Measurements from ENCODE around the gene TAT. TPM values are rescaled to one million over a fixed set of nuclear protein-coding genes. Genes with fewer than 3 reads are reported as not detected.

TAT gene
- polyA plus RNA-seq, 1 experiment: not detected

- TF ChIP-seq, protein P1, sequence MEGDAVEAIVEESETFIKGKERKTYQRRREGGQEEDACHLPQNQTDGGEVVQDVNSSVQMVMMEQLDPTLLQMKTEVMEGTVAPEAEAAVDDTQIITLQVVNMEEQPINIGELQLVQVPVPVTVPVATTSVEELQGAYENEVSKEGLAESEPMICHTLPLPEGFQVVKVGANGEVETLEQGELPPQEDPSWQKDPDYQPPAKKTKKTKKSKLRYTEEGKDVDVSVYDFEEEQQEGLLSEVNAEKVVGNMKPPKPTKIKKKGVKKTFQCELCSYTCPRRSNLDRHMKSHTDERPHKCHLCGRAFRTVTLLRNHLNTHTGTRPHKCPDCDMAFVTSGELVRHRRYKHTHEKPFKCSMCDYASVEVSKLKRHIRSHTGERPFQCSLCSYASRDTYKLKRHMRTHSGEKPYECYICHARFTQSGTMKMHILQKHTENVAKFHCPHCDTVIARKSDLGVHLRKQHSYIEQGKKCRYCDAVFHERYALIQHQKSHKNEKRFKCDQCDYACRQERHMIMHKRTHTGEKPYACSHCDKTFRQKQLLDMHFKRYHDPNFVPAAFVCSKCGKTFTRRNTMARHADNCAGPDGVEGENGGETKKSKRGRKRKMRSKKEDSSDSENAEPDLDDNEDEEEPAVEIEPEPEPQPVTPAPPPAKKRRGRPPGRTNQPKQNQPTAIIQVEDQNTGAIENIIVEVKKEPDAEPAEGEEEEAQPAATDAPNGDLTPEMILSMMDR (IDR thresholded peaks at IDR 0.05; ENCODE audit: insufficient read depth, low read depth, low read length): no peak
- H3K36me3 ChIP-seq (ENCODE audit: control insufficient read depth, insufficient read depth, low read length): no peaks in the 10 kb centered on the region
- H3K4me3 ChIP-seq (ENCODE audit: low read depth, low read length): no peak overlapping the region
- CTCF ChIA-PET: no interaction called here
- no peak for DNase-seq (ENCODE audit: low read depth)
- no peaks in the 10 kb centered on the region for H3K27me3 ChIP-seq (ENCODE audit: control insufficient read depth, insufficient read depth, low read length)
- POLR2A ChIA-PET: no interaction called here
These were observed 17.0 kb downstream of the TAT start for GRCh38 chr16:71559855-71560254.

- TF ChIP-seq, protein P1 (IDR thresholded peaks at IDR 0.05; ENCODE audit: insufficient read depth, low read depth, low read length): no peak
- H3K27me3 ChIP-seq (ENCODE audit: control insufficient read depth, insufficient read depth, low read length): no peaks in the 10 kb centered on the region
- ChIA-PET POLR2A (no interaction called here), CTCF (no interaction called here)
- H3K36me3 ChIP-seq (ENCODE audit: control insufficient read depth, insufficient read depth, low read length): no peaks in the 10 kb centered on the region
- no peak overlapping the region for H3K4me3 ChIP-seq (ENCODE audit: low read depth, low read length)
- no peak for DNase-seq (ENCODE audit: low read depth)
These were observed 18.8 kb downstream of the TAT start for GRCh38 chr16:71557954-71558582.

DNA sequence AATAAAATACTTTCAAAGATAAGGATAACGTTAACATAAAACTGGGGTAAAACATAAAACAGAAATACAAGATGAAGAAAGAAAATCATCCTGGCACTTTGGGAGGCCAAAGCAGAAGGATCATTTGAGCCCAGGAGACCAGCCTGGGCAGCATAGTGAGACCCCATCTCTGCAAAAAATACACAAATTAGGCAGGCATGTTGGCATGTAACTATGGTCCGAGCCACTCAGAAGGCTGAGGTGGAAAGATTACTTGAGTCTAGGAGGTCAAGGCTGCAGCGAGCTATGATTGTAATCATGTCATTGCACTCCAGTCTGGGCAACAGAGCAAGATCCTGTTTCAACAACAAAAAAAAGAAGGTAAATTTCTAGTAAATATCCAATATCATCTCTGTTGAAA lies 19.6 kb downstream of the TAT start:
- ChIA-PET CTCF (no interaction called here), POLR2A (interaction anchor here (0.6 kb wide), 1 partner anchor 12 kb away, joined by 8 read pairs; no protein-coding TSS in a partner anchor)
- TF ChIP-seq, protein P1 (IDR thresholded peaks at IDR 0.05; ENCODE audit: insufficient read depth, low read depth, low read length): no peak
- Histone ChIP-seq H3K4me3 (ENCODE audit: low read depth, low read length) (no peak overlapping the region), H3K27me3 (ENCODE audit: control insufficient read depth, insufficient read depth, low read length) (no peaks in the 10 kb centered on the region), H3K36me3 (ENCODE audit: control insufficient read depth, insufficient read depth, low read length) (no peaks in the 10 kb centered on the region)
- DNase-seq (ENCODE audit: low read depth): no peak

GRCh38 chr16:71555230-71555891 lies 21.5 kb downstream of the TAT start:
- CTCF ChIA-PET: interaction anchor here (1.5 kb wide), 1 partner anchor 10 kb away, joined by 4 read pairs; no protein-coding TSS in a partner anchor
- POLR2A ChIA-PET: no interaction called here
- Histone ChIP-seq H3K27me3 (ENCODE audit: control insufficient read depth, insufficient read depth, low read length) (no peaks in the 10 kb centered on the region), H3K4me3 (ENCODE audit: low read depth, low read length) (no peak overlapping the region), H3K36me3 (ENCODE audit: control insufficient read depth, insufficient read depth, low read length) (no peaks in the 10 kb centered on the region)
- no peak for DNase-seq (ENCODE audit: low read depth)
- TF ChIP-seq, protein P1 (IDR thresholded peaks at IDR 0.05; ENCODE audit: insufficient read depth, low read depth, low read length): no peak

GRCh38 chr16:71552698-71553503 lies 24.0 kb downstream of the TAT start:
- Histone ChIP-seq H3K36me3 (ENCODE audit: control insufficient read depth, insufficient read depth, low read length) (no peaks in the 10 kb centered on the region), H3K4me3 (ENCODE audit: low read depth, low read length) (no peak overlapping the region), H3K27me3 (ENCODE audit: control insufficient read depth, insufficient read depth, low read length) (no peaks in the 10 kb centered on the region)
- ChIA-PET CTCF (interaction anchor here (0.9 to 2.0 kb wide), 2 partner anchors 10 to 14 kb away, joined by 3 to 5 read pairs; no protein-coding TSS in a partner anchor), POLR2A (no interaction called here)
- DNase-seq (ENCODE audit: low read depth): no peak
- TF ChIP-seq, protein P1 (IDR thresholded peaks at IDR 0.05; ENCODE audit: insufficient read depth, low read depth, low read length): no peak

All from BJ (cell line).